NOMO-1 (cell line): Measurements from ENCODE around the gene TMEM151B.
A peak's percentile ranks its signal among the peaks of the same experiment; 100 is the strongest.
"Not testable (repeated sequence)": the region's sequence is repeated elsewhere in the genome, so short reads cannot be mapped to it uniquely, and the experiment has no call there.

Experiments
- DNase-seq, 2 experiments: peaks; one replicate each; lab custom pipeline; 2025; ENCODE audit not compliant: unreplicated experiment in 2 of 2; lab: John Stamatoyannopoulos, UW

TMEM151B gene

DNA sequence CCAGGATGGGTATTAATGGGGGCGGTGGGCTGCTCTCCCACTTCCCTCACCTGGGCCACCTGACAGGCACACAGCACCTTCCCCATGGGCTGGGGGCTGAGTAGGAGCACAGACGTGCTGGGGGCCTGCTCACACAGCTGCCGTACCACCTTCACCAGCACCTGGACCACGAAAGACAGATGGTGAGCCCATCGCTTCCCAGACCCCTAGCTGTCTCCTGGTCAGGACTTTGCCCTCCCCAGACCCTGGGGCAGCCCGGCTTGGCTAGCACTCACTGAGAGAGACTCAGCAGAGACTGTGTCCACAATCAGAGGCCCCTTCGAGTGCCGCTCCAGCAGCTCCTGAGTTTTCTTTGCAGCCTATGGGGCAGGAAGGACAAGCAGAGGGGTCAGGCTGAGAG, 30.9 kb downstream of the TMEM151B start:
- DNase-seq = no peak

GRCh38 chr6:44301782-44302564, 31.7 kb downstream of the TMEM151B start:
- DNase-seq = no peak

DNA sequence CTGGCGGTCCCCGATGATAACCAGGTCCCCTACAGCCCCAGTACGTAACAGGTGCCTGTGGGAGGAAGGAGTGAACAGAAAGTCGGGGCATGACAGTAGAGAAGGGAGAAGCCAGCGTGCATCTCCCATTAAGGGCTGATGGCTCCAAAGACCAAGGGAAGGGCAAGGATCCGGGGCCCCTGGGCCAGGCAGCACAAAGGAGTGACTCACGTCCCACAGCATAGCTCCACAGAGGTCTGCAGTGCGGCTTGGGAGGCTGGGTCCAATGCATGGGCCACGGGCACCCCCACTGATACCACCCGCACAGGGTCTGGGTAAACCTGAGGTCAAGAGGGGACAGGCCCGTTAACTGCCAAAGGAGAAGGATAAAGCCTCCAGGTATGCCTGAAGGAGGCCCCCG, 32.6 kb downstream of the TMEM151B start:
- no peak for DNase-seq

- DNase-seq = no peak
Observed at GRCh38 chr6:44303842-44304241, 33.6 kb downstream of the TMEM151B start.

DNA sequence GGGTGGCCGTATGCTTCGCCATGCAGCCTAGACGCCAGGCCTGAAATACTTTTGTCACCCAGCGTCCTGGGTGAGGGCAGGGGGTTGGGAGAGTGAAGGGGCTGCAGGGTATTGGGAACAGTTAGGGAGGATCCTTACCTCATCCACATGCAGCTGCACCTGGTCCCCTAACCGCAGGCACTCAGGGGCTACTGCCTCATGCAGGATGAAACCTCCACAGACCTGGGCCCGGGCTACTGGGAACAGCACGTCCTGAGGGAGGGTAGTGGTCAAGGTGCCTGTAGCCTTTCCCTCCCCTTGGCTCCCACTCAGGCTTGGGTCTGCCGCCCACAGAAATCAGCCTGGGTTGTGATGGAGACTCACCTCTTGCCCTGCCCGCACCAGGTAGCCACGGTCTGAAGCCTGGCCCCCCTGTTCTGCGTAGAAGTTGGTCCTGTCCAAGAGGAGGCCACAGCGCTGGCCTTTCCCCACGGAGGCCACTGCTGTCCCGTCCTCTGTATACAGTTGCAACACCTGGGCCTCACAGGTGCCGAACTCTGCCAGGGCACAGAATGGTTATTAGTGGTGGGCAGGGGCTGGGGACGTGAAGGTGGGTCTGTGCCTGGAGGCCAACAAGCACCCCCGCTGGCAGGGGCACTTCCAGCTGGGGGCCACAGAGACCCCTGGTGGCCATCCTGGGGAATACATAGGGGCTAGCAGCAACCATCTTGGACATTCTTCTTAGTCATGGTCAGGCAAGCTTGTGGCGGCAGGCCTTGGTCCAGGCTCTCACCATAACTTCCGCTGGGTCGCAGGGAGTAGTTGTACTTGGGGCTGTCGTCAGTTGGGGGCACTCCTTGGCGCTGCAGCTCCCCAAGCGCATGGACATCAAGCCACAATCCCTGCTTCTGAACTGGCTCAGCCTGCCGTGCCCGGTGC, 34.3 kb downstream of the TMEM151B start:
- peak in 1 of 2 experiments; percentile 26 for DNase-seq

DNA sequence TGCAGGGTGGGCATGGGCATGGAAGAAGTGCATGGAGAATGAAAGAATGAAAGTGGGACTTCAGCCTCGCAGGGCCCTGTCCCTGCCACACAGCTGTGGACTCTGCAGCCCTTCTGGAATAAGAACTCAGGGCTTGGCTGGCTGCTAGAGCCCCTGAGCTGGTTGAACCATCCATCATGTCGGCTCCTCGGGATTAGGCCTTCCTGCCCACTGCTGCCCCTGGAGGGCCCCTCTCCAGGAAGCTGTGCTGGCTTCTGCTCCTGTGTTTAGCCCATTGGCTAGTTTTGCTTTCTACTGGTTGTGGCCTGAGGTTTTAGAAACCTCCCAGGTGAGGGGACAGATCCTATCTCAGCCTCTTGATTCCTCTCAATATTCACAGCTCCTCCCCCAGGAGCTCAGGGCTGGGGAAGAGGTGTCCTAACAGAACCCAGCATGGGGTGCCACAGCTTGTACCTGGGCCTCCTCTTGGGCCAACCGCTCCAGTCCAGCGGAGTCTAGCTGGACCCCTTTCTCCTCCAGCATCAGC, 35.0 kb downstream of the TMEM151B start:
- no peak for DNase-seq

DNA sequence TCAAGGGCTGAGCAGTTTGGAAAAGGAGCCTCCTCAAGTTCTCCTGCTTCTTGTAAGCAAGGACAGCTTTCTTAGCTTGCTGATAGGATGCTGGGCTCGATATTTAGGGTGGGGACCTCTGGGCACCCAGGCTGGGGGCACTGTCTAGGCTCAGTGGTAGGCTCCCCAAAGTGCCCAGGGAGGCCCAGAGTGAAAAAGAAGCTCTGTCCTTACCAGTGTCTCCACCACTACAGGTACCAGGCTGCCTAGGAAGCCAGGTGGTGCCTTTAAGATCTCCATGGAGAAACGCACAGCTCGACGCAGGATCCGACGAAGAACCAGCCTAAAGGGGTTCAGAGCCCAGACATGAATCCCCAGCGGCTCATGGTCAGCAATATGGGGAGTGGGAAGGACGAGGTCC, 36.5 kb downstream of the TMEM151B start:
- DNase-seq = no peak

- DNase-seq = no peak
Observed at GRCh38 chr6:44307217-44307616, 37.0 kb downstream of the TMEM151B start.

DNA sequence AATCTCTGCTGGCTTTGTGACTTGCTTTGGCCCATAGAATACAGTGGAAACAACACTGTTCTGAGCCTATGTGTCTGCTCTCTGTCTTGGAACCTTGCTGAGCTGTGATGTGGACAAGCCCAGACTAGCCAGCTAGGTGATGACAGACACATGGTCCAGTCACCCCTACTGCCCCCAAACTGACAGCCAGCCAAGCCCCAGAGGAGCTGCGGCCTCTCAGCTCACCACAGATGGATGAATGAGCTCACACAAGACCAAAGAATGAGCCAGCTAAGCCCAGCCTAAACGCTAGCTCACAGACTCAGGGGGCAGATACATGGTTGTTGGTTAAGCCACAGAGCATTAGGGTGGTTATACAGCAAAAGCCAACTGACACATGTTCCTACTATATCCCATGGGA, 38.8 kb downstream of the TMEM151B start:
- DNase-seq = no peak

GRCh38 chr6:44309631-44310030, 39.4 kb downstream of the TMEM151B start:
- DNase-seq = no peak

DNA sequence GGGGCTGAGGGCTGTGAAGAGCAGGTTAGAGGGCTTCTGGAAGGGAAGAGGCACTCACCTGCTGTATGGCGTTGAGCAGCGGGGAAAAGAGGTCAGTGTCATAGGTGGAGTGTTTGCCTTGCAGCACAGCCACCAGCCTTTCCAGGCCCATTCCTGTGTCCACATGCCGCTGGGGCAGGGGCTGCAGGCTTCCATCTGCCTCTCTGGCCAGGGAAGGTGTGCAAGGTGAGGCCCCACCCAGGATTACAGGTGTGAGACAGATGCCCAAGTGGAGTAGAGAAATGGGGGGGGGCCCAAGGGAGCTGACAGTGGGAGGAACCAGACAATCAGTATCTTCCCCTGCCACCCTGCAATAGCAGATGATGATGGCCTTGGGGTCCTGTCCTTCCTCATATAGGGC, 40.0 kb downstream of the TMEM151B start:
- DNase-seq = no peak

DNA sequence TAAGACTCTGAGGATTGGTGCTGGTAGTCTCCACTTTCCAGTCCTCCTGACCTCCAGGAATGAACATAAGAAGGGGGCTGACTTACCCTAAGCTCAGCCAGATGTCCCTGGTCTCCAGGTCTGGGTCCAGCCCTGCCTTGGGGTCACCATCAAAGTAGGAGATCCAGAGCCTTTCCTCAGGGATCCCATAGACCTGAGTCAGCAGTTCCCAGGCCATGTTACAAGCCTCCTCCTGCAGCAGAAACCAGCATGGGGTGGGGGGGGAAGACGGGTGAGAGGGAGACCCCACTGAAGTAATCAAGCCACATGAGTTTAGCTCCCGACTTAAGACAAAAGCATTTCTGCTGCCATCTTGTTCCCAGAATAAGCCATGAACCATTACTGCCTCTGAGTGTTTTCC, 41.1 kb downstream of the TMEM151B start:
- no peak for DNase-seq

DNA sequence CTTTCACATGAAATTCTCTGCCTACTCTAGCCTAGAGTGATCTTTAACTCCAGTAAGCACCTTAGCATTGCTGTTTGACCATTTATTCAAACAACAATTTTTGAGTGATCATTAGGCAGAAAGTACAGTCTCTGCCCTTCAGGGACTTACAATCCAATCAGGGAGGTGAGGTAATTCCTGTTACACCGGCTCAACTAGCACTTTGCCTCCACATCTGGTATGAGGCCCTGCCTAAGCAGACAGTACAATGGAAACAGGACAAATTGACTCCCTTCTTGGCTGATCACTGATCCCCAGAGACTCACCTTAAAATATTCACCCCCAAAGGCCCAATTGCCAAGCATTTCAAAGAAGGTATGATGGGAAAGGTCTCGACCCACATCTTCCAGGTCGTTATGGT, 41.5 kb downstream of the TMEM151B start:
- DNase-seq = no peak

DNA sequence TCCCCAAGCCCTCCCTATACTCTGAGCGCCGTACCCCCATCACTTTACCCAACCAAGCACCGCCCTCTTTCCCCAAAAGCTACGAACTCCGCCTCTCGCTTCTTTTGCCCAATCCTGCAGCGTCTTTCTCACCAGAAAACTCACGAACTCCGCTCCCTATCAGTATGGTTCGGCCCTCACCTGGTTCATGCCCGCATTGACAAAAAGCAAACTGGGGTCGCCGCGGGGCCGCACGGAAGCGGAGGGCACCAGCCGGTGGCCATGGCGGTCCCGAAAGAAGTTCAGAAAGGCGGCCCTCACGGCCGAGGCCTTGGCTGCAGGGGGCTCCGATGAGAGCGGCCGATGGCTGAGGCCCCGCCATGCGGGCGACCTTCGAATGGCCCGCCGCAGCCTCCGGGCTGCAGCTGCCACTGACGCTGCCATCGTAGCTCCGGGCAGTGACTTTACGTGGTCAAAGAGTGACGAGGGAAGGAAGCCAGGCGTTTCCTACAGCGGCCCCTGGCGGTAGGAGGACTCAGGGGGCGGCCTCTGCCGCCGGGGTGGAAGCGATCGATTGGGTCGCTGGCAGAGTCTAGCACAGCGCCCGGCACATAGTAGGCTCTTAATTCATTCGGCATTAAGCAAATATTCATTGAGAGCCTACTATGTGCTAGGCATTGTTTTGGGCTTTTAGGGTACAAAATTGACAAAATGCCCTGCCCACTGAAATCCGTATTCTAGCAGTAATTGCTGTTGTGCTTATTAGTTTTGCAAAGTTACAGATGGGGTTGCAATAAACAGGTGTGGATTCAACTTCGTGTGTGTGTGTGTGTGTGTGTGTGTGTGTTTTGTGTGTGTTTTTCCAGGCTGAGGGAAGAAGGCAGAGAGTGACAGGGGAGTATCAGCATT, 42.9 kb downstream of the TMEM151B start, which contains the start of gene AARS2:
AARS2 (minus strand) TSS at position 447 of the 888 bp plus-strand sequence; CDS start at position 423, 24 bp downstream.
- DNase-seq = peak; percentile 77 to 80

- DNase-seq = not testable (repeated sequence)
Observed at GRCh38 chr6:44314657-44315056, 44.4 kb downstream of the TMEM151B start.

- DNase-seq = no peak
Observed at GRCh38 chr6:44315516-44315915, 45.3 kb downstream of the TMEM151B start.

DNA sequence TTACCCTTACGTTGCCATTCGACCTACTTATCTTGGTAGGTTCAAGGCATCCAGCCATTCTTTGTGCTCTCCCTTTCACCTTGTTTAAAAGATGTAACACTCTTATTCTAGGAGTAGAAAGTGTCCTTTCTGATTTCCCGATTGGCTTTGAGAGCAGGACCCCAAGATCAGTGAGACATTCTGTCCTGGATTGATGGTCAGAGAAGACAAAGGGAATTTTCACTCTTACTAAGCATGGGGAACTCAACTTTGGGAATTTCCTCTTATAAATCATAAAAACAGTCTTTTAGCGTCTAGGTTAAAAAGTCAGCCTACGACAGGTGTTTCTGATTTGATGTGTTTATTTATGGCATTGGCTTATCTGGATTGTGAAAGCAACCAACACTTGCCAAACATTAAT, 45.7 kb downstream of the TMEM151B start:
- DNase-seq = no peak

DNA sequence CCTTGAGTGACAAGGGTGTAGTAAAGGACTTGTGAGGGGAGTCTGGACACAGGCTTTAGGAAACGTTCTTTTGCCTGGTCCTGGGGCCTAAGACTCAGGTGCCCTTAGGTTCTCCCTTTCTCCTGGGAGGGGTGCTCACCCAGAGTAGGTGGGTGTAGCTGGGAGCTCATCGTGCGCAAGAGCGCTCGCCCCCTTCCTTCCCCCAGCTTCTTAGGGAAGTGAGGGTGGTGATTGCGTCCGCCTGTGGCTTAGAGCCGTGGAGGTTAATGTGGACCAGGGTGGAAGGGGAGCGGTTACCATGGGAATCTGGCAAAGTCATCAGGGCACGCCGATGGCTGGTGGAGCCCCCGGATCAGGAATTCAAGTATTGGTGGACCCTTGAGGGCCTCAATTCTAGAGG, 46.2 kb downstream of the TMEM151B start:
- DNase-seq = no peak

DNA sequence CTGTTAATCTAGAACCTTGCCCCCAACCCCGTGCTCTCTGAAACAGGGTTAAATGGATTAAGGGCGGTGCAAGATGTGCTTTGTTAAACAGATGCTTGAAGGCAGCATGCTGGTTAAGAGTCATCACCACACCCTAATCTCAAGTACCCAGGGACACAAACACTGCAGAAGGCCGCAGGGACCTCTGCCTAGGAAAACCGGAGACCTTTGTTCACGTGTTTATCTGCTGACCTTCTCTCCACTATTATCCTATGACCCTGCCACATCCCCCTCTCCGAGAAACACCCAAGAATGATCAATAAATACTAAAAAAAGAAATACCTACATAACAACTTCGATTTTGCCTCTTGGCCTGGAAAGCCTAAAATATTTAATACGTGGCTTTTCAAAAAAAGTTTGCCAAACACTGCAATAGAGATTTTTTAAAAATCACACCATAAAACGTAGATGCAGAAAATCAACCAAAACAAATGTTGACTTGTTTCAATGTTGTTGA, 46.9 kb downstream of the TMEM151B start:
- not testable (repeated sequence) for DNase-seq

- no peak for DNase-seq
Observed at GRCh38 chr6:44321210-44321609, 51.0 kb downstream of the TMEM151B start.
